HG03139 (cell line): ENCODE results near the gene GMPS.
"Not testable (repeated sequence)": the region's sequence is repeated elsewhere in the genome, so short reads cannot be mapped to it uniquely, and the experiment has no call there.

ENCODE experiments used
- ATAC-seq: cut with Tn5 transposase; IDR thresholded peaks from one replicate; pipeline ENCODE4 v1.9.1; 2021; ENCODE audit not compliant: unreplicated experiment

The GMPS gene

DNA sequence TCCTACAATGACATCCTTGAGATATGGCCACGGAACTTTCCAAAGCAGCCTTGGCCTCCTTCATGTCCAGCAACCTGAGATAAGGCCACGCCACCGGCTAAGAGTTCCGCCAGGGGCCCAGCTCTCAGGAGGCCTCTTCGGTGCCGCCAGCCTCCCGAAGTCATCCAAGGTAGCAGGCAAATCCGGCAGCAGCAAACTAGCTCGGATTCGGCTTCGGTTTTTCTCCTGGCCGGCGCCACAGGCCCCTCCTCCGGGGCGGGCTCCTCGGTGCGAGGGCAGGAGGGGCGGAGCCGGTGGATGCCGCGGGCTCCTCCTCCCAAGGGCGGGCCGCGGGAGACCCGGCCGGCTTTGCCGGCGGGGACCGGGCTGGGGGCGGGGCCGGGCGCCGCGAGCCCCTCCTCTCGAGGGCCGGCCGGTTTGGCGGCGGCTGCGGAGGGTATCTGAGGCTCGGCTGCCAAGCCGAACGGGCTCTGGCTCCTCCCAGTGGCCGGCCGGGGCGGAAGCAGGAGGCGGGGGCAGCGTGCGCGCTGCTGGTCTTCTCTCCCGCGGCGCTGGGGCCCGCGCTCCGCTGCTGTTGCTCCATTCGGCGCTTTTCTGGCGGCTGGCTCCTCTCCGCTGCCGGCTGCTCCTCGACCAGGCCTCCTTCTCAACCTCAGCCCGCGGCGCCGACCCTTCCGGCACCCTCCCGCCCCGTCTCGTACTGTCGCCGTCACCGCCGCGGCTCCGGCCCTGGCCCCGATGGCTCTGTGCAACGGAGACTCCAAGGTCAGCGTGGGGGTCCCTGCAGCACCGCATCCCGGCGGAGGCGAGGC, at the start of gene GMPS:
TSS of gene GMPS (plus strand) at position 518 of the 812 bp plus-strand sequence. CDS start at position 739, 221 bp downstream.
- ATAC-seq, result peak; percentile 89

DNA sequence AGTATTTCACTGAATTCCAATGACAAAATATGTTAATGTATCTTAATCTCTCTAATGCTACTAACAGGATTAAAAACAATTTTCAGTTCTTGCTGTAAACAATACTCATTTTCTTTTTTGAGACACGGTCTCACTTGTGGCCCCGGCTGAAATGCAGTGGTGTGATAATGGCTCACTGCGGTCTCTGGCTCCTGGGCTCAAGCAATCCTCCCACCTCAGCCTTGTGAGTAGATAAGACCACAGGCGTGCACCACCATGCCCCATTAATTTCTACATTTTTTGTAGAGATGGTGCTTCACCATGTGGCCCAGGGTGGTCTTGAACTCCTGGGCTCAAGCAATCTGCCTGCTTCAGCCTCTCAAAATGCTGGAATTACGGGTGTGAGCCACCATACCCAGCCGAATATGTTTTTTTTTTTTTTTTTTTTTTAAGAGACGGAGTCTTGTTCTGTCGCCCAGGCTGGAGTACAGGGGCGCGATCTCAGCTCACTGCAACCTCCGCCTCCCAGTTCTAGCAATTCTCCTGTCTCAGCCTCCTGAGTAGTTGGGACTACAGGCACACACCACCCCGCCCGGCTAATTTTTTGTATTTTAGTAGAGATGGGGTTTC, 41.9 kb upstream of the GMPS start:
- not testable (repeated sequence) for ATAC-seq

DNA sequence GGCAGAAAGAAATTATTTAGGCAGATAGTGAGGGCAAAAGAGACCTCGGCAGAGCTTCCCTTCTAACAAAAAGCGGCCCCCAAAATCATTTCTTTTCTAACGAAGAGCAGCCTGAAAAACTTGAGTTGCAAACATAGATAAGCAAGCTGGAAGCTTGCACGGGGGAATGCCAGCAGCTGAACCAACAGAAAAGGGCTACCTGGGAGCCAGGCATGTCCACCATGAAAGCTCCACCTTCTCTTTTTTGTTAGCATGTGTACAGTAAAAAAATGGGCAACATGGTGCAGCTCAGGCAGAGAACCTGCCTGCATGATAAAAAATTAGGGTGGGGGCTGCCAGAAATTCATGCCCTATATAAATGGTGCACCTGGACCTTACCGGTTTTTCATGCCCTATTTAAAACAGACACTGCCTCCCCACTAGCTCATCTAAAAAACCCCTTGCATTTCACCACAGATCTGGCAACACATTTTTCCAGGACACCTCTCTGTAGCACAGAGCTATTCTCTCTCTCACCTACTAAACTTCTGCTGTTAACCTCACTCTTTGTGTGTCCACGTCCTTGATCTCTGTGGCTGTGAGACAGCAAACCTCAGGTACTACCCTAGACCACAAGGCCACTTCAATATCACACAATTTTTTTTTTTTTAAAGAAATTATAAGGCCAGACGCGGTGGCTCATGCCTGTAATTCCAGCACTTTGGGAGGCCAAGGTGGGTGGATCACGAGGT, 34.9 kb upstream of the GMPS start:
- no peak for ATAC-seq

DNA sequence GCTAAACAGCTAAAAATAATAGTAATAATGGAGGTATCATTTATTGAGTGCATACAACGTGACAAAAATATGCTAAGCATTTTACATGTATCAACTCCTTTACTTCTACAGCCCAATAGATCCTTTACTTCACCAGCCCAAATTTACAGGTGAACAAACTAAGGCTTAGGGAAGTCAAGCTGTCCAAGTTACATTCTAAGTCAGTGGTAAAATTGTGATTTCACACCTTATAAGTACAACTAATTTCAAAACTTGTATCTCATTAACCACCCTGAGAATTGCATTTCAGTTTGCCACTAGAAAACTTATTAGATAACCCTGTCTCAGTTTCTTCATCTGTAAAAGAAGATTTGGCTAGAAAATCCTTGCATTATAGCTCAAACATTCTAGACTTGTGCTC, 26.9 kb upstream of the GMPS start:
- no peak for ATAC-seq

DNA sequence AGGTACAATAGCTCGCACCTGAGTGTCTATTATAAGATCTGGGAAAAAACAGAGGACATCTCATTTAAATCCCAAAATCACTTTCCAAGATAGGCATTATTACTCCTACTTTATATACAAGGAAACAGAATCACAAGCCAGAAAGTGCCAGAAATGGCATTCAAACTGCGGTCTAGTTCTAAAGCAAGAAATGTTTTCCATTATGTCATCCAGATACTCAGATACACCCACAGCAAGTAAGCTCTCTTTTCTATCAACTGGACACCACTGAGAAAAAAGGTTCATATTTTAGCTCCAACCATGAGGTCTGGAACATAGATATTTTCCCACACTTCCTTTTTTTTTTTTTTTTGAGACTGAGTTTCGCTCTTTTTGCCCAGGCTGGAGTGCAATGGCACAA, 24.3 kb upstream of the GMPS start:
- no peak for ATAC-seq

DNA sequence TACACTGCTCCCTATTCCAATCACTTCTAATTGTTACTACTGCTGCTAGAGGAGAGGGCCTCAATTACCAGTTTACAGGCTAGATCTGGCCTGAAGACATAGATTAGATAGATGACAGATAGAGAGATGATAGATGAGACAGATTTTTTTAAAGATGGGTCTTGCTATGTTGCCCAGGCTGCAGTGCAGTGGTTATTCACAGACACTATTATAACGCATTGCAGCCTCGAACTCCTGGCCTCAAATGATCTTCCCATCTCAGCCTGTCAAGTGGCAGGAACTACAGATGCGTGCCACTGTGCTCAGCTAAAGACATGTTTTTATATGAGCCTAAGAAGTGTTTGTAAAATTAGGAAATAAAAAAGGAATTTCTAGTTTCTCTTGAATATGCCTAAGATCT, 22.5 kb upstream of the GMPS start:
- ATAC-seq, result no peak

DNA sequence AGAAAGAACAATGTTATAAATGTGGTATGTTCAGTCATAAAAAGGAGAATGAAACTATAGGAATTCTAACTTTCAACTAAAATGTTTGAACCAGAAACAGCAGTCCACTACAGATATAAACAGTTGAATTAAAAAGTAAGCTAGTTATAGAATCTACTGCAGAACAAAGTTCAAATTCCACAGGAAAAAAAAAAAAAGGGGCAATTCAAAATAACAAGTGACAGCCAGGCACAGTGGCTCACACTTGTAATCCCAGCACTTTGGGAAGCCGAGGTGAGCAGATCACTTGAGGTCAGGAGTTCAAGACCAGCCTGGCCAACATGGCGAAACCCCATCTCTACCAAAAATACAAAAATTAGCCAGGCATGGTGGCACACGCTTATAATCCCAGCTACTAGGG, 21.0 kb upstream of the GMPS start:
- not testable (repeated sequence) for ATAC-seq

DNA sequence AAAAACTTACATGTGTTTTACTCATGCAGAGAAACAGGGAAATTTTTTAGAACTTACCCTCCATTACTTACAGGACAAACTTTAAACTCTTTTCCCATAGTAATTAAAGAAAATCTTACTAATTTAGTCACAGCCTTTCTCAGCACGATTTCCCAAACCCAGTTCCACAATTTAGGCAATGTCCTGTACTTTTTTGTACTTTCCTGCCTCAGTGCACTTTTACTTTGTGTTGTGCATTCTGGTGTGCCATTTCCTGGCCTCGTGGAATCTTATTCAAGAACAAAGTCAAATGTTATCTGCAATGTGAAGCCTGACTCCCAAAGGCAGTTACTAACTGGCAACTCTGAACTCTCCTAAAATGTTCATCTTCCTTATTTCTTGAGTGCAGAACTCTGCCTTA, 18.1 kb upstream of the GMPS start:
- no peak for ATAC-seq

DNA sequence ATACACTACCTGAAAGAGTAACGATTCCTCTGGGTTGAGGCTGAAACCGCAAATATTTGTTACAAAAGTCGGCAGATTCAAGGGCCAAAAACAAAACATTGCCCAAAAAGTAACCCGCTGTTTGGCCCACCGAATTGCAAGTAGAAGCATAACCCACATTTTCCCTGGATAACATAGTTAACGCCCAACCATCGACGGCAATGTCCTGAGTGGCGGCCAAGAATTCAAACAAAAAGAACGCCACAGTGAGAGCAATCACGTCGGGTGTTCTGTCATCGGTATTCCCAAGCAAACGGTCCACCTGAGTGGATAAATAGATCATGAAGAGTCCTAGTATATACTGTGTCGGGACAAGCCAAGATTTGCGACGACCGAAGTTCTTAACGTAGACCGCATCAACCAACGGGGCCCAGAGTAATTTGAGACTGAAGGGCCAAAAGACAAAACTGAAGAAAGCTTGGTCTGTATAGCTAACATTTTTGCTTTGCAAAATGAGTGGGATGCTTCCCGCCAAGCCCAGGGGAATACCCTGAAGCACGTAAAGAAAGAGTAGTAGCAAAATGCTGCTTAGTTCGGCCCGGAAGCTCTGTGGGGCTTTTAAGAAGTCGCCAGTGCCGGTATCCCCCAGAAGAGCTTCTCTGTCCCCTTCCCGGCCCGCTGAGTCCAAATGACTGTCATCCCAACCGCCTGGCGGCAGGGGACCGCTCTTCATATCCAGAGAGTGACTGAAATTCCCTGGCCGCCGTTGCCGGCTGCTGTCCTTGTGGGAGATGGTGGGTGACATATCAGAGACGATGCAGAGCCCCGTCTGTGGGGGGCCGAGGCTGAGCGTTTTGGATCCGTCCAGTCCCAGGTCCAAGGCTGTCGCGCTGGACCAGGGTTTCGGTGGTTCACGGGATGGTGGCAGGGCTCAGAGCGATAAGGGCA, 17.0 kb upstream of the GMPS start:
- ATAC-seq, result peak; percentile 1

DNA sequence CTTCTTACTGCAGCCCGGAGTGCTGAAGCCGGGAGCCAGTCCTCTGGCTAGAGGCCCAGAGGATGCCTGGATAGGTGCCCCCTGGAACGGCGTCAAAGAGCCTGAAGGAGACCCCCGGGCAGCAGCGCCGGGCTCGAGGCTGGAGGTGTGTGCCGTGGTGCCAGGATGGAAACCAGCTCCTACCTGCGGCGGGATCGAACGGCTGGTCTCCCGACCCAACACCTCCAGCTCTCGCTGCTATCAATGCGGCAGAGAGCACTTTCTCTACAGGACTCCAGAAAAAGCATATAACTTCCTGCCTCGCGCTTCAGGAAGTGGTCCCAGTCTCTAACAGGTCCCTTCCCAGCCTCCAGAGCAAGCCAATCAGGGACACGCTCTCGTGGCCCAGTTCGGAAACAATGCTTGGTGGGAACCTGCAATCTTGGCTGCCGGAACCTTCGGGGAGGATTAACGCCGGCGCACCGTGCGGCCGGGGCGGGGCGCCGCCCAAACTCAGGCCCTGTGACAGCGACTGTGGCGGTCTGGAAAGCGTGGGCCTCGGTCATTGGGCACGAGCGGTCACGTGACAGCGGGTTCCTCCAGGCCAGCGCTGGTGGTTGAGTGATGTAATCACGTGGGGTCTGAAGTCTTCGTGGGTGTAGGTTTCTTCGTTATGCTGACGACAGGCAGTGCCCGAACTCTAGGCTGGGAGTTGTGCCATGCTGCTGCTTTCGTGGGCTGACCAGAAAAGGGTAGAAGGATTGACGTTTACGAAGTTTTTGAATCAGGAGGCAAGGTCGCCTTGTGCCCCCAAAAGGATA, 16.1 kb upstream of the GMPS start, which contains the start of gene SLC33A1:
TSS of gene SLC33A1 (minus strand) at position 287 of the 800 bp plus-strand sequence. CDS start 430 bp downstream, outside the sequence.
- peak; percentile 93 for ATAC-seq

DNA sequence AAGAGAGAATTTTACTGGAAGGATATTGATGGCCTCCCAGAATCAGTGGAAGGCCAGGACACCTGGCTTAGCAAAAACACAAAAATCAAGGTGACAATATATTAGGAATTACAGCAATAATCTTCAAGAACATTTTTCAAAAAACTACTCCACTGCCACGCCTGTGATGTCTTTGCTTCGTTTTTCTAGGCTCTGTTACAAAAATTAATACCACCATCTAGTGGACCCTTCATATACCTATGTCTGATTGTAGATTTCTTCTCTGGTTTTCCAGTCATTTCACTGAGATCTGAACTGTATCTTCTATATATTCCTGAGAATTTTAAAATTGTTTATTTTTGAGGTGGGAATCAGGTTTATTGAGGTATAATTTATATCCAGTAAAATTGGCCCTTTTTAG, 10.6 kb upstream of the GMPS start:
- ATAC-seq, result no peak

DNA sequence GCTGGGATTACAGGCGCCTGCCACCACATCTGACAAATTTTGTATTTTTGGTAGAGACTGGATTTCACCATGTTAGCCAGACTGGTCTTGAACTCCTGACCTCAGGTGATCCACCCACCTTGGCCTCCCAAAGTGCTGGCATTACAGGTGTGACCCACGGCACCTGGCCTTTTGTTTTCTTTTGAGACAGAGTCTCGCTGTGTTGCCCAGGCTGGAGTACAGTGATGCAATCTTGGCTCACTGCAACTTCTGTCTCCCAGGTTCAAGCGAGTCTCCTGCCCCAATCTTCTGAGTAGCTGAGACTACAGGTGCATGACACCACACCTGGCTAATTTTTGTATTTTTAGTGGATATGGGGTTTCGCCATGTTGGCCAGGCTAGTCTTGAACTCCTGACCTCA, 10.0 kb upstream of the GMPS start:
- not testable (repeated sequence) for ATAC-seq

DNA sequence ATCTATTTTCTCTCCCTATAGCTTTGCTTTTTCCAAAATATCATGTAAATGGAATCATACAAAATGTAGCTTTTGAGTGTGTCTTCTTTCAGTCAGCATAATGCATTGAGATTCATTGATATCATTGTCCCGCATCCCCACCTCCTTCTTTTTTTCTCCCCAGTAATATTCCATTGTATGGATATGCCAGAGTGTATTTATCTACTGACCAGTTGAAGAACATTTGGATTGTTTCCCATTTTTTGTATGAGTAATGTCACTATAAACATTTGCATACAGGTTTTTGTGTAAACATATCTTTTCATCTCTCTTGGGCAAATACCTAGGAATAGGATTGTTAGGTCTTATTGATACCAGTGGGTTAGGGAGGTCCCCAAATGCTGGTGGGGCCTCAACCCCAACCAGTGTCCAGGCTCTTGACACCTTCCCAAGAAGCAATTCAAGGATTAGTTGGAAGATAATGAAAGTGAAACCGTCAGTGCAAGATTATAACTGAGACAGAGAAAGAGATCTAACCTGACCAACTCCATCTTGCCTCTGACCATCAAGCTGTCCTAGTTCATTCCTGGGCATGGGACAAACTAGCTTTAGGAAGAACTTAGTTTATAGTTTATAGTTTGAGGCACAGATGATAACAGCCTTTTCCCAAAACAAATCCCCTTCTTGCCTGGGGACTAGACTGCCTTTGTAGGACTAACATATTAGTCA, 8.8 kb upstream of the GMPS start:
- no peak for ATAC-seq

DNA sequence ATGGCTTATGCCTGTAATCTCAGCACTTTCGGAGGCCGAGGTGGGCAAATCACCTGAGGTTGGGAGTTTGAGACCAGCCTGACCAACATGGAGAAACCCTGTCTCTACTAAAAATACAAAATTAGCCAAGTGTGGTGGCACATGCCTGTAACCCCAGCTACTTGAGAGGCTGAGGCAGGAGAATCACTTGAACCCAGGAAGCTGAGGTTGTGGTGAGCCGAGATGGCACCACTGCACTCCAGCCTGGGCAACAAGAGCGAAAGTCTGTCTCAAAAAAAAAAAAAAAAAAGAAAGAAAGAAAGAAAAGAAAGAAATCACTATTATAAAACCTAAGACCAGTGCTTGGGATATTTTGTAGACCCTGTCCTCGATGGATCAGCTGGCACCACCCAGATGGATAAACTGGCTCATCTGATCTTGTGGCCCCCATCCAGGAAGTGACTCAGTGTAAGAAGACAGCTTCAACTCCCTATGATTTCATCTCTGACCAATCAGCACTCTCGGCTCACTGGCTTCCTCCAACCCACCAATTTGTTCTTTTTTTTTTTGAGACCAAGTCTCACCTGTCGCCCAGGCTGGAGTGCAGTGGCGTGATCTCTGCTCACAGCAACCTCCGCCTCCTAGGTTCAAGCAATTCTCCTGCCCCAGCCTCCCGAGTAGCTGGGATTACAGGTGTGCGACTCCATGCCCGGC, 8.0 kb upstream of the GMPS start:
- not testable (repeated sequence) for ATAC-seq

DNA sequence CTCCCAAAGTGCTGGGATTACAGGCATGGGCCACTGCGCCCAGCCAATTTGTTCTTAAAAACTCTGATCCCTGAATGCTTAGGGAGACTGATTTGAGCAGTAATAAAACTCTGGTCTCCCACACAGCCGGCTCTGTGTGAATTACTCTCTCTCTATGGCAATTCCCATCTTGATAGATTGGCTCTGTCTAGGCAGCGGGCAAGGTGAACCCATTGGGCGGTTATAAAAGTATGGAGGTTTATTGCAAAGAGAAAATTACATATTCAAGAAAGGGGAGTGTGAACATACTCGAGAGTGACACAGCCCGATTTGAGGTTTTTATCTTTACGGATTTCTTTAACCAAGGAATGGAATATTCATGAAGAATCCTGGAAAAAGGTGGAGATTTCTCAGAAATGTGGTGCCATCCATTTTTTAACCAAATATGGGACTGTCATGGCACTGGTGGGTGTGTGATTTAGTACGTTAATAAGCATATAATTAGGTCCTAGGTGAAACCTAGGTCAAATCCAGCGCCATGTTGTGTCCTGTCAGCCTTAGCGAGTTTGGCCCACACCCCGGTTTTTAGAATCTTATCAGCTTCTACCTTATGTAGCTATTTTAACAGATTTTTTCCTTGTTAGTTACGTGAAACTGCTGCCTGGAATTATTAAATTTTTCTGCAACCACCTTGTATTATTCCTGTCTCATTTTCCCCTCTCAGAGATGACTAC, 7.2 kb upstream of the GMPS start:
- no peak for ATAC-seq

DNA sequence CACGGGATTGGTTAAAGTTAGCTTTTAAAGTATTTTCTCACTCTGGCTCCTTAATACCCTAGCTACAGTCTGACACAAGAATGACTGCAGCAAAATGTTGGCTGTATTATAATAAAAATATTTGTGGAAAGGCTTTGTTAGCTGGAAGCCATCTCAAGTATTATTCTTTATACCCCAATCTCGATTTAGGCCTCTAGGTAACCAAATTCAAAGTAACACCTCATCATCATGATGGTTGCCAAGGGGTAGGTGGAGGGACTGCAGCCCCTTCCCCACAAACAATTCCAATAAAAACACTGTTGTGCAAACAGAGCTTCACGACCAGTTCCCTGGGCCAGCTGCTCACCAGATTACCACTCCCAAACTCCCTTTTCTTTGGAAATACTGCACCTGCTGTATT, 759 bp upstream of the GMPS start:
- no peak for ATAC-seq

DNA sequence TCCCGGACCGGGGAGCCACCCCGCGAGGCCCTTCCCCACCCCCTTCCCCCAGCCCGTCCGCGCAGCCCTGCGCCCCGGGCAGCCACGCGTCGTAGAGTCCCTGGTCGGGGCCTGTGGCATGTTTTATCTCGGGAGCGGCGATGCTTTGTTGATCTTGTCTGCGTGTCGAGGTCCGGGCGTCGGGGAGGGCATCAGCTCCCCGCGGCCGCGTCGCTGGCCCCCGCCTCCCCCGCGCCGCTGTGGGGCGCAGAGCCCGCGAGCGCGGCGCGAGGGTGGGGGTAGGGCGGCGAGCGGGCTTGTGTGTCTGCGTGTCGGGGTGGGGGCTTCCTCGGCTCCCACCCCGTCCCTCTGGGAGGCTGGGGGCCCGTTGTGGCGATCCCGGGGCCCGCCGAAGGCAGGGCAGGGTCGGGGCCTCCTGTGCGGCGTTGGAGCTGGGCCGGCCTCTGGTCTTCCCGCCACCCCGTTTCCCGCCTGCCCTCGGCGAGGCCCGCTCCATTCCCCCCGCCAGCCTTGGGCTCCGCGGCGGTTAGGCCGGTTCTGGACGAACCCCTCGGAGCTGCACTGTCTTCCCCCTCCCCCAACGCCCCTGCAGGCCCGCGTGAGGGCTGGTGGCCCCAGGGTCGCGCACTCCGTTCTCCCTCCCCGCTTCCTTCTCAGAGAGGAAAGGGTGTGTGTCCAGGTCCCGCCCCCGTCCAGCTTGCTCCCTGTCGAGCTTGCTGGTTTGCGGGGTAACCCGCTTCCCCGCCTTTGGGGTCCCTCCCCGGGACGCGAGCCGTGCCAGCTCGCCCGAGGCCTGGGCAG, 695 bp downstream of the GMPS start:
- ATAC-seq, result peak; percentile 21
